CD14-positive monocyte (primary cell): Measurements from ENCODE around the gene RPTOR. TPM values are rescaled to one million over a fixed set of nuclear protein-coding genes. Genes with fewer than 3 reads are reported as not detected.

ENCODE experiments used
- DNase-seq, 3 donors: peaks; one replicate each; pipeline ENCODE4 v3.0.0-alpha.2; 2011 to 2022
- H2AFZ ChIP-seq: 2 replicates; pipeline ENCODE4 v1.6.0; 2012; ENCODE audit warnings: mild to moderate bottlenecking, low read depth, low read length, inconsistent platforms; ENCODE audit not compliant: insufficient read depth, poor library complexity, severe bottlenecking
- H3K27ac ChIP-seq, 2 donors: 1 replicate in 1 of 2; 2 replicates in 1 of 2; pipeline ENCODE4 v1.5.1; 2012 to 2013; ENCODE audit warnings: low read length in 2 of 2, control low read depth in 1 of 2, inconsistent platforms in 1 of 2, low read depth in 1 of 2, mild to moderate bottlenecking in 1 of 2
- H3K27me3 ChIP-seq, 2 donors: one replicate each; pipeline versions ENCODE4 v1.6.0 to v1.6.1; 2011 to 2013; ENCODE audit warnings: low read length in 2 of 2; ENCODE audit not compliant: control insufficient read depth in 2 of 2, insufficient read depth in 2 of 2
- H3K36me3 ChIP-seq, 2 donors: replicated peaks in 1 of 2; 1 replicate in 1 of 2; 2 replicates in 1 of 2; pipeline versions ENCODE4 v1.5.1 to v1.6.1; 2012 to 2013; ENCODE audit warnings: low read length in 2 of 2, control low read depth in 1 of 2, inconsistent platforms in 1 of 2, mild to moderate bottlenecking in 1 of 2; ENCODE audit not compliant: insufficient read depth in 2 of 2, control insufficient read depth in 1 of 2
- H3K4me1 ChIP-seq, 2 donors: 1 replicate in 1 of 2; 2 replicates in 1 of 2; pipeline versions ENCODE4 v1.5.1 to v1.6.1; 2012 to 2013; ENCODE audit warnings: low read length in 2 of 2, control low read depth in 1 of 2, inconsistent platforms in 1 of 2, mild to moderate bottlenecking in 1 of 2, moderate library complexity in 1 of 2; ENCODE audit not compliant: insufficient read depth in 2 of 2, control insufficient read depth in 1 of 2
- H3K4me2 ChIP-seq: replicated peaks from 2 replicates; pipeline ENCODE3; 2012; ENCODE audit warnings: low read length, moderate library complexity, mild to moderate bottlenecking; ENCODE audit not compliant: poor library complexity, severe bottlenecking; ENCODE audit errors: extremely low read depth
- H3K4me3 ChIP-seq, 3 experiments: fragments of 200-600 bp in 1 of 3; sonication (generic) in 1 of 3; replicated peaks in 1 of 3; 1 replicate in 2 of 3; 2 replicates in 1 of 3; pipeline ENCODE4 v1.5.1; 2011 to 2013; ENCODE audit warnings: low read length in 3 of 3, mild to moderate bottlenecking in 3 of 3, control low read depth in 2 of 3, low read depth in 2 of 3, inconsistent platforms in 1 of 3, moderate library complexity in 1 of 3
- H3K79me2 ChIP-seq: 2 replicates; pipeline ENCODE4 v1.6.0; 2012; ENCODE audit warnings: mild to moderate bottlenecking, control low read depth, inconsistent platforms, low read length, moderate library complexity; ENCODE audit not compliant: insufficient read depth
- H3K9ac ChIP-seq: 2 replicates; pipeline ENCODE4 v1.6.0; 2017; ENCODE audit warnings: low read length, mild to moderate bottlenecking; ENCODE audit not compliant: insufficient read depth, poor library complexity, severe bottlenecking
- H3K9me3 ChIP-seq, 2 donors: replicated peaks in 1 of 2; 1 replicate in 1 of 2; 2 replicates in 1 of 2; pipeline versions ENCODE4 v1.5.1 to v1.6.1; 2012 to 2013; ENCODE audit warnings: low read length in 2 of 2, control low read depth in 1 of 2; ENCODE audit not compliant: control insufficient read depth in 1 of 2, insufficient read depth in 1 of 2
- H4K20me1 ChIP-seq: 2 replicates; pipeline ENCODE4 v1.6.0; 2012; ENCODE audit warnings: mild to moderate bottlenecking, low read length, control low read depth, moderate library complexity; ENCODE audit not compliant: insufficient read depth
- H3K27ac Mint-ChIP-seq, 7 donors: one replicate each; pipeline ENCODE4 v1.8.0; 2020; ENCODE audit warnings: mild to moderate bottlenecking in 7 of 7, mixed read lengths in 7 of 7, moderate library complexity in 6 of 7, inconsistent platforms in 2 of 7
- H3K27me3 Mint-ChIP-seq, 3 donors: one replicate each; pipeline ENCODE4 v1.8.0; 2021 to 2022; ENCODE audit warnings: low read depth in 3 of 3, mild to moderate bottlenecking in 3 of 3, mixed read lengths in 3 of 3, moderate library complexity in 3 of 3, inconsistent platforms in 1 of 3
- H3K36me3 Mint-ChIP-seq, 2 donors: one replicate each; pipeline ENCODE4 v1.8.0; 2020; ENCODE audit warnings: mixed read lengths in 2 of 2, inconsistent platforms in 1 of 2, mild to moderate bottlenecking in 1 of 2
- H3K4me1 Mint-ChIP-seq: one replicate; pipeline ENCODE4 v1.8.0; 2020; ENCODE audit warnings: mild to moderate bottlenecking, mixed read lengths
- H3K4me3 Mint-ChIP-seq, 2 donors: one replicate each; pipeline ENCODE4 v1.8.0; 2020; ENCODE audit warnings: mild to moderate bottlenecking in 2 of 2, mixed read lengths in 2 of 2, moderate library complexity in 1 of 2
- H3K9me3 Mint-ChIP-seq, 7 donors: one replicate each; pipeline ENCODE4 v1.8.0; 2020 to 2022; ENCODE audit warnings: mixed read lengths in 7 of 7, mild to moderate bottlenecking in 6 of 7, moderate library complexity in 6 of 7, inconsistent platforms in 2 of 7
- WGBS: methylation state at CpG from one replicate; pipeline ENCODE4 v1.1.5; 2013; ENCODE audit warnings: missing lambda C conversion rate; ENCODE audit not compliant: insufficient coverage; 5-methylcytosine and 5-hydroxymethylcytosine counted together
- intact Hi-C, 2 donors: fragments of 100-400 bp; cut with micrococcal nuclease; formaldehyde crosslinking; loops; one replicate each; pipeline versions ENCODE4 v1.15.0 to v1.15.1; 2023
- polyA plus RNA-seq, 3 donors: library from polyadenylated mRNA; depleted of rRNA in 1 of 3; unstranded in 2 of 3; stranded (reverse) in 1 of 3; fragments of 300-500 nt in 2 of 3; fragments of >200 nt in 1 of 3; fragmentation: Illumina TruSeq in 2 of 3; gene quantifications; 1 replicate in 2 of 3; 2 replicates in 1 of 3; pipeline ENCODE4 v1.2.3, GENCODE V29; 2012 to 2021
- TF ChIP-seq, protein P1 (sequence below): fragments of 200-600 bp; IDR thresholded peaks from one replicate; pipeline ENCODE4 v1.8.0; 2022; ENCODE audit warnings: antibody characterized with exemption, mild to moderate bottlenecking

Gene RPTOR
- polyA plus RNA-seq, 3 donors = 1.1 to 8.7 (median 2.6) TPM

DNA sequence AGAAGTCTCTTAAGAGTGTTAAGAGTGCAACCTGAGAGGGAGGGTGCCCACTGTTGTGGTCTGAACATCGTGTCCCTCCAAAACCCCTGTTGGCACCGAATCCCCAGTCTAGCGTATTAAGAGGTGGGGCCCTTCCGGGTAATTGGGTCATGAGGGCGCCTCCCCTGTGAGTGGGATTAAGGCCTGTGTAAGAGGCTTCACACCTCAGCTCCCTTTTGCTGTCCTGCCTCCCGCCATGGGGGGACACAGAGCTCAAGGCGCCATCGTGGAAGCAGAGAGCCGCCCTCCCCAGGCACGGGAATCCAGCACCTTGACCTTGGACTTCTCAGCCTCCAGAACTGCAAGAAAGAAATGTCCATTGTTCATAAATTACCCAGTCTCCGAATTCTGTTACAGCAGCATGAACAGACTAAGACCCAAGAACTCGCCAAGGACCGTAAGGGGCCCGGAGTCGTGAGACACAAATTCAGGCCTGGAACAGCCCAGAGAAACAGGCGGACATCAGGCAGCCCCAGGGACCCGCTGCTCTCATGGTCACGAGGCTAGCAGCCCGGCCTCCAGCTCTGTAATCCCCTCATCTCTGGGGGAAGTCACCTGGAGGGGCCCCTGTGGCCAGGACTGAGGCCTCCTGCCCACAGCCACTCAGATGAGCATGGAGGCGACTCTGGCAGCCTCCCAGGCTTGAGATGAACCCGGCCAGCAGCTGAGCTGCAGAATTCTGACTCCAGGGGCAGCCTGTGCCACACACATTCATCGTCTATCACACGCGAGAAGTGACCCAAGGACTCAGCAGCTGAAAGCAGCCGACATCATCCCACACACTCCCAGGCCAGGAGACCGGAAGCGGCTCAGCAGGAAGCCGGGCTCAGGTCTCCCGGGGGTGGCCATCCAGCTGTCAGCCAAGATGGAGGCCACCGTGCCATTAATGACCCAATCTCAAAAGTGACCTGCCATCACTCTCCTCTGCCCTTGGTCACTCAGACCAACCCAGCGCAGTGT, 434.2 kb downstream of the RPTOR start:
- 94% methylated on average over 28 of the region's 31 CpGs for WGBS

More for the DNA sequence above, 434.2 kb downstream of the RPTOR start:
- no peak overlapping the region for H3K4me3 ChIP-seq
- H3K27me3 Mint-ChIP-seq = peaks cover 2 to 20% (median 15%) of the 10 kb centered on the region in 3 donors
- H3K4me3 Mint-ChIP-seq = no peak overlapping the region
- peaks cover 0 to 6% (median 0%) of the 10 kb centered on the region in 7 donors for H3K9me3 Mint-ChIP-seq
- H4K20me1 ChIP-seq = no peaks in the 10 kb centered on the region
- H3K27me3 ChIP-seq = peaks cover 0 to 3% of the 10 kb centered on the region in 2 donors
- H3K36me3 ChIP-seq = no peaks in the 10 kb centered on the region
- H3K9ac ChIP-seq = no peak overlapping the region
- H3K4me1 ChIP-seq = peaks cover 0 to 7% of the 10 kb centered on the region in 2 donors
- no peak overlapping the region for H3K27ac ChIP-seq
- H3K79me2 ChIP-seq = no peaks in the 10 kb centered on the region
- DNase-seq = no peak
- H3K4me2 ChIP-seq = no peak overlapping the region
- H2AFZ ChIP-seq = no peak overlapping the region
- peaks cover 2% of the 10 kb centered on the region for H3K4me1 Mint-ChIP-seq
- H3K36me3 Mint-ChIP-seq = no peaks in the 10 kb centered on the region
- intact Hi-C loops = loop anchor here in 1 of 2 donors (10.0 kb wide), 1 partner anchor 154 kb away; no protein-coding TSS in a partner anchor
- TF ChIP-seq, protein P1, sequence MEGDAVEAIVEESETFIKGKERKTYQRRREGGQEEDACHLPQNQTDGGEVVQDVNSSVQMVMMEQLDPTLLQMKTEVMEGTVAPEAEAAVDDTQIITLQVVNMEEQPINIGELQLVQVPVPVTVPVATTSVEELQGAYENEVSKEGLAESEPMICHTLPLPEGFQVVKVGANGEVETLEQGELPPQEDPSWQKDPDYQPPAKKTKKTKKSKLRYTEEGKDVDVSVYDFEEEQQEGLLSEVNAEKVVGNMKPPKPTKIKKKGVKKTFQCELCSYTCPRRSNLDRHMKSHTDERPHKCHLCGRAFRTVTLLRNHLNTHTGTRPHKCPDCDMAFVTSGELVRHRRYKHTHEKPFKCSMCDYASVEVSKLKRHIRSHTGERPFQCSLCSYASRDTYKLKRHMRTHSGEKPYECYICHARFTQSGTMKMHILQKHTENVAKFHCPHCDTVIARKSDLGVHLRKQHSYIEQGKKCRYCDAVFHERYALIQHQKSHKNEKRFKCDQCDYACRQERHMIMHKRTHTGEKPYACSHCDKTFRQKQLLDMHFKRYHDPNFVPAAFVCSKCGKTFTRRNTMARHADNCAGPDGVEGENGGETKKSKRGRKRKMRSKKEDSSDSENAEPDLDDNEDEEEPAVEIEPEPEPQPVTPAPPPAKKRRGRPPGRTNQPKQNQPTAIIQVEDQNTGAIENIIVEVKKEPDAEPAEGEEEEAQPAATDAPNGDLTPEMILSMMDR = no peak
- H3K27ac Mint-ChIP-seq = no peak overlapping the region
- H3K9me3 ChIP-seq = no peaks in the 10 kb centered on the region
